NB4 (cell line): ENCODE data around the gene DIMT1.

Experiments
- DNase-seq: peaks from one replicate; pipeline ENCODE4 v3.0.0; 2010; ENCODE audit warnings: low read depth
- H3K4me3 ChIP-seq: one replicate; pipeline ENCODE4 v1.5.1; 2011; ENCODE audit warnings: mild to moderate bottlenecking, low read depth, low read length, moderate library complexity
- CTCF ChIP-seq: IDR thresholded peaks from one replicate; pipeline ENCODE4 v1.5.1; 2012; ENCODE audit warnings: low read depth, low read length
- MAX ChIP-seq: IDR thresholded peaks from 2 replicates; pipeline ENCODE4 v1.6.1; 2011; ENCODE audit warnings: low read depth, low read length
- MYC ChIP-seq: IDR thresholded peaks from 2 replicates; pipeline ENCODE4 v1.6.1; 2011; ENCODE audit warnings: low read depth, low read length
- POLR2A ChIP-seq: IDR thresholded peaks from 2 replicates; pipeline ENCODE4 v1.6.1; 2011; ENCODE audit warnings: mild to moderate bottlenecking; ENCODE audit not compliant: insufficient read length; ENCODE audit errors: extremely low read depth

The DIMT1 gene

GRCh38 chr5:62403411-62404250 lies at the start of gene DIMT1:
Gene DIMT1 (minus strand): TSS chr5:62403905. CDS start chr5:62403772, 133 bp downstream.
- peak within 1 kb of the TSS; percentile 97 for H3K4me3 ChIP-seq
- DNase-seq = peak; percentile 99
- TF ChIP-seq CTCF (no peak), POLR2A (peak; percentile 91), MAX (peak; percentile 95), MYC (peak; percentile 99)

GRCh38 chr5:62450259-62450658 lies 46.6 kb upstream of the DIMT1 start:
- no peak for TF ChIP-seq MAX
- no peak for TF ChIP-seq MYC
- TF ChIP-seq POLR2A = no peak
- TF ChIP-seq CTCF = no peak
- no peak for DNase-seq
- H3K4me3 ChIP-seq = no peak overlapping the region

- TF ChIP-seq CTCF = no peak
- TF ChIP-seq POLR2A = no peak
- TF ChIP-seq MYC = no peak
- TF ChIP-seq MAX = no peak
- H3K4me3 ChIP-seq = no peak overlapping the region
- no peak for DNase-seq
These were observed 44.8 kb upstream of the DIMT1 start for GRCh38 chr5:62448528-62448927.

- DNase-seq = peak; percentile 82
- no peak for TF ChIP-seq MAX
- no peak for TF ChIP-seq MYC
- TF ChIP-seq CTCF = no peak
- no peak for TF ChIP-seq POLR2A
- H3K4me3 ChIP-seq = peak overlapping the region; percentile 59
These were observed 28.9 kb upstream of the DIMT1 start for GRCh38 chr5:62432621-62433064.

GRCh38 chr5:62431735-62432620 lies 28.3 kb upstream of the DIMT1 start:
- TF ChIP-seq MYC (no peak), MAX (no peak), CTCF (no peak), POLR2A (no peak)
- DNase-seq = peak; percentile 88
- H3K4me3 ChIP-seq = peak overlapping the region; percentile 59
